NT2/D1 (cell line): ENCODE measurements around the gene CNR2.

ENCODE experiments used
- SUZ12 ChIP-seq: IDR thresholded peaks from 2 replicates; pipeline ENCODE4 v1.6.1; 2011; ENCODE audit not compliant: insufficient read length, insufficient read depth; ENCODE audit errors: extremely low read depth
- YY1 ChIP-seq: IDR thresholded peaks from 2 replicates; pipeline ENCODE4 v1.6.1; 2011; ENCODE audit not compliant: insufficient read length, insufficient read depth
- ZNF274 ChIP-seq: IDR thresholded peaks from 2 replicates; pipeline ENCODE4 v1.6.1; 2011; ENCODE audit warnings: mild to moderate bottlenecking, low read depth, low read length

DNA sequence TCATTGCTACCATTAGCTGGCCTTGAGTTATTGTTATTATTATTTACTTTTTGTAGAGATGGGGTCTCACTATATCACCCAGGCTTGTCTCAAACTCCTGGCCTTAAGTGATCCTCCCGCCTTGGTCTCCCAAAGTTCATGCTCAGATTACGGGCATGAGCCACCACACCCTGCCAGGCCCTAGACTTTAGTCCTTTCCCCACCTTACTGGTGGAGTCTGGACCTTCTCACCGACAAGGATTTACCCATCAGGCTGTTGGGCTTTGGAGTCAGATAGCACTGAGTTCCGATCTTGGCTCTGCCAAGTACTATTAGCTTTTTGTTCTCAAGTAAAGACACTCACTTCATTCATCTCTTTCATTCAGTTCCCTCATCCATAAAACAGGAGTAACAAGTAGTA lies 17.2 kb downstream of the CNR2 start:
- no peak for TF ChIP-seq ZNF274
- TF ChIP-seq SUZ12 = no peak
- no peak for TF ChIP-seq YY1
